Skeletal muscle tissue (tissue), 4 donors: ENCODE measurements around the gene POU2F1. TPM values are rescaled to one million over a fixed set of nuclear protein-coding genes. Genes with fewer than 3 reads are reported as not detected.
"Not testable (repeated sequence)": the region's sequence is repeated elsewhere in the genome, so short reads cannot be mapped to it uniquely, and the experiment has no call there.

Source experiments
- H3K27ac ChIP-seq: one replicate; pipeline ENCODE4 v1.7.0; 2013; ENCODE audit warnings: mild to moderate bottlenecking, low read depth, low read length, inconsistent platforms
- H3K27me3 ChIP-seq, 3 donors: one replicate each; pipeline ENCODE4 v1.7.0; 2013; ENCODE audit warnings: low read length in 3 of 3; ENCODE audit not compliant: control insufficient read depth in 3 of 3, insufficient read depth in 3 of 3
- H3K36me3 ChIP-seq, 3 donors: one replicate each; pipeline ENCODE4 v1.7.0; 2013; ENCODE audit warnings: low read length in 3 of 3; ENCODE audit not compliant: control insufficient read depth in 3 of 3, insufficient read depth in 3 of 3
- H3K4me1 ChIP-seq, 3 donors: one replicate each; pipeline ENCODE4 v1.7.0; 2013; ENCODE audit warnings: low read length in 3 of 3, mild to moderate bottlenecking in 3 of 3; ENCODE audit not compliant: control insufficient read depth in 3 of 3, insufficient read depth in 3 of 3
- H3K4me3 ChIP-seq, 3 donors: one replicate each; pipeline ENCODE4 v1.7.0; 2013; ENCODE audit warnings: low read length in 3 of 3
- H3K9ac ChIP-seq, 3 donors: one replicate each; pipeline ENCODE4 v1.7.0; 2013; ENCODE audit warnings: low read length in 3 of 3, mild to moderate bottlenecking in 3 of 3, moderate library complexity in 2 of 3, low read depth in 1 of 3
- H3K9me3 ChIP-seq, 3 donors: one replicate each; pipeline ENCODE4 v1.7.0; 2013; ENCODE audit warnings: low read length in 3 of 3; ENCODE audit not compliant: control insufficient read depth in 3 of 3
- total RNA-seq: library from RNA; depleted of rRNA; stranded (reverse); fragments of >200 nt; gene quantifications from one replicate; pipeline ENCODE4 v1.2.3, GENCODE V29; 2014
- donor health status: Osteomylitis.

POU2F1 gene
- total RNA-seq, 1 donor from 2014 or later: 11.5 TPM

GRCh38 chr1:167200749-167201148 is 19.9 kb upstream of the POU2F1 start:
- H3K4me1 ChIP-seq: no peaks in the 10 kb centered on the region
- H3K9me3 ChIP-seq: no peaks in the 10 kb centered on the region
- H3K4me3 ChIP-seq: no peak overlapping the region
- no peaks in the 10 kb centered on the region for H3K27me3 ChIP-seq
- H3K9ac ChIP-seq: no peak overlapping the region
- H3K27ac ChIP-seq: no peak overlapping the region
- no peaks in the 10 kb centered on the region for H3K36me3 ChIP-seq

- no peaks in the 10 kb centered on the region for H3K9me3 ChIP-seq
- H3K27ac ChIP-seq: no peak overlapping the region
- H3K4me3 ChIP-seq: no peak overlapping the region
- no peaks in the 10 kb centered on the region for H3K4me1 ChIP-seq
- H3K9ac ChIP-seq: no peak overlapping the region
- no peaks in the 10 kb centered on the region for H3K27me3 ChIP-seq
- no peaks in the 10 kb centered on the region for H3K36me3 ChIP-seq
These were observed 18.6 kb upstream of the POU2F1 start for GRCh38 chr1:167202049-167202448.

- H3K27me3 ChIP-seq, H3K27ac ChIP-seq, H3K36me3 ChIP-seq, H3K9ac ChIP-seq, H3K4me1 ChIP-seq, H3K9me3 ChIP-seq, H3K4me3 ChIP-seq: not testable (repeated sequence)
These were observed 15.2 kb upstream of the POU2F1 start for GRCh38 chr1:167205306-167206050.

- no peak overlapping the region for H3K27ac ChIP-seq
- no peaks in the 10 kb centered on the region for H3K4me1 ChIP-seq
- no peaks in the 10 kb centered on the region for H3K27me3 ChIP-seq
- H3K9me3 ChIP-seq: no peaks in the 10 kb centered on the region
- H3K9ac ChIP-seq: no peak overlapping the region
- no peaks in the 10 kb centered on the region for H3K36me3 ChIP-seq
- no peak overlapping the region for H3K4me3 ChIP-seq
These were observed 14.4 kb upstream of the POU2F1 start for GRCh38 chr1:167206166-167206835.

- no peak overlapping the region for H3K4me3 ChIP-seq
- H3K27ac ChIP-seq: no peak overlapping the region
- H3K27me3 ChIP-seq: no peaks in the 10 kb centered on the region
- no peaks in the 10 kb centered on the region for H3K9me3 ChIP-seq
- H3K36me3 ChIP-seq: no peaks in the 10 kb centered on the region
- H3K4me1 ChIP-seq: no peaks in the 10 kb centered on the region
- no peak overlapping the region for H3K9ac ChIP-seq
These were observed 12.6 kb upstream of the POU2F1 start for GRCh38 chr1:167207940-167208623.

- Histone ChIP-seq H3K36me3 (no peaks in the 10 kb centered on the region), H3K27me3 (no peaks in the 10 kb centered on the region), H3K4me1 (no peaks in the 10 kb centered on the region), H3K9me3 (no peaks in the 10 kb centered on the region), H3K4me3 (no peak overlapping the region), H3K9ac (no peak overlapping the region), H3K27ac (no peak overlapping the region)
These were observed 12.1 kb upstream of the POU2F1 start for GRCh38 chr1:167208624-167208976.

GRCh38 chr1:167209044-167209443 is 11.6 kb upstream of the POU2F1 start:
- no peaks in the 10 kb centered on the region for H3K36me3 ChIP-seq
- H3K4me1 ChIP-seq: no peaks in the 10 kb centered on the region
- H3K27me3 ChIP-seq: no peaks in the 10 kb centered on the region
- H3K9me3 ChIP-seq: no peaks in the 10 kb centered on the region
- no peak overlapping the region for H3K4me3 ChIP-seq
- H3K27ac ChIP-seq: no peak overlapping the region
- H3K9ac ChIP-seq: no peak overlapping the region

GRCh38 chr1:167210966-167211674 is 9.6 kb upstream of the POU2F1 start:
- no peaks in the 10 kb centered on the region for H3K4me1 ChIP-seq
- no peaks in the 10 kb centered on the region for H3K36me3 ChIP-seq
- H3K4me3 ChIP-seq: no peak overlapping the region
- no peaks in the 10 kb centered on the region for H3K9me3 ChIP-seq
- H3K27ac ChIP-seq: no peak overlapping the region
- no peaks in the 10 kb centered on the region for H3K27me3 ChIP-seq
- H3K9ac ChIP-seq: no peak overlapping the region

GRCh38 chr1:167212025-167212424 is 8.7 kb upstream of the POU2F1 start:
- H3K27me3 ChIP-seq: no peaks in the 10 kb centered on the region
- H3K4me3 ChIP-seq: no peak overlapping the region
- no peak overlapping the region for H3K9ac ChIP-seq
- no peaks in the 10 kb centered on the region for H3K9me3 ChIP-seq
- H3K36me3 ChIP-seq: no peaks in the 10 kb centered on the region
- H3K27ac ChIP-seq: no peak overlapping the region
- no peaks in the 10 kb centered on the region for H3K4me1 ChIP-seq

GRCh38 chr1:167216809-167217208 is 3.9 kb upstream of the POU2F1 start:
- H3K27me3 ChIP-seq: no peaks in the 10 kb centered on the region
- H3K4me1 ChIP-seq: peaks cover 2 to 4% (median 3%) of the 10 kb centered on the region in 3 donors
- H3K9me3 ChIP-seq: no peaks in the 10 kb centered on the region
- no peaks in the 10 kb centered on the region for H3K36me3 ChIP-seq
- H3K27ac ChIP-seq: no peak overlapping the region
- no peak overlapping the region for H3K4me3 ChIP-seq
- no peak overlapping the region for H3K9ac ChIP-seq
